ENCODE results near the gene ANKH.

DNA sequence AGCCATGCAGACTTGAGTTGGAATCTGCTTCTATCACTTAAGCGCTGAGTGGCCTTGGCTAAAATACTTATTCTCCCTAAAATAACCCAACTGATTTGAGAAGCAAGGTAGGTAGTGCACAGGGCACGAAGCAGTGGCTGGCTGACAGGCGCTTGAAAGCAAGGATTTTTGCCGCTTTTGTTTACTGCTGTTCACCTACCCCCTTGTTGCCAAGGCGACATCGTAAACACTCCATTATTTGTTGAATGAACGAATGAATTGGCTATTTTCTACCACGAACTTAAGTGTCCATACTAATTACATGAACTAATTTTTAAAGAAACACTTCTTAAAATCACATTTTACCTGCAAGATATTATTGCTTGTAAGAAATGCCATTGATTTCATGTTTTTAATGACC lies 98.0 kb downstream of the ANKH start:
- TF ChIP-seq, protein P1, sequence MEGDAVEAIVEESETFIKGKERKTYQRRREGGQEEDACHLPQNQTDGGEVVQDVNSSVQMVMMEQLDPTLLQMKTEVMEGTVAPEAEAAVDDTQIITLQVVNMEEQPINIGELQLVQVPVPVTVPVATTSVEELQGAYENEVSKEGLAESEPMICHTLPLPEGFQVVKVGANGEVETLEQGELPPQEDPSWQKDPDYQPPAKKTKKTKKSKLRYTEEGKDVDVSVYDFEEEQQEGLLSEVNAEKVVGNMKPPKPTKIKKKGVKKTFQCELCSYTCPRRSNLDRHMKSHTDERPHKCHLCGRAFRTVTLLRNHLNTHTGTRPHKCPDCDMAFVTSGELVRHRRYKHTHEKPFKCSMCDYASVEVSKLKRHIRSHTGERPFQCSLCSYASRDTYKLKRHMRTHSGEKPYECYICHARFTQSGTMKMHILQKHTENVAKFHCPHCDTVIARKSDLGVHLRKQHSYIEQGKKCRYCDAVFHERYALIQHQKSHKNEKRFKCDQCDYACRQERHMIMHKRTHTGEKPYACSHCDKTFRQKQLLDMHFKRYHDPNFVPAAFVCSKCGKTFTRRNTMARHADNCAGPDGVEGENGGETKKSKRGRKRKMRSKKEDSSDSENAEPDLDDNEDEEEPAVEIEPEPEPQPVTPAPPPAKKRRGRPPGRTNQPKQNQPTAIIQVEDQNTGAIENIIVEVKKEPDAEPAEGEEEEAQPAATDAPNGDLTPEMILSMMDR (IDR thresholded peaks at IDR 0.05): no peak
- TF ChIP-seq RFX5 (IDR thresholded peaks at IDR 0.05) (no peak), CHD4 (IDR thresholded peaks at IDR 0.05; ENCODE audit: borderline replicate concordance) (no peak), KDM1A (IDR thresholded peaks at IDR 0.05; ENCODE audit: low read depth) (no peak), RAD21 (conservative IDR thresholded peaks at IDR 0.05 in 1 of 2, IDR thresholded peaks at IDR 0.05 in 1 of 2) (no peak), BHLHE40 (IDR thresholded peaks at IDR 0.05; ENCODE audit: low read depth, low read length) (no peak), MAFK (IDR thresholded peaks at IDR 0.05; ENCODE audit: partially characterized antibody) (no peak), RCOR1 (IDR thresholded peaks at IDR 0.05; ENCODE audit: low read depth, low read length) (no peak), POLR2A (IDR thresholded peaks at IDR 0.05; ENCODE audit: low read length) (no peak)
